GM03348 (cell line): Measurements from ENCODE around the gene PNN.
"Not testable (repeated sequence)": the region's sequence is repeated elsewhere in the genome, so short reads cannot be mapped to it uniquely, and the experiment has no call there.

Experiments
- DNase-seq: peaks from one replicate; pipeline ENCODE4 v3.0.0; 2012; ENCODE audit warnings: low spot score

The PNN gene

GRCh38 chr14:39181026-39181692 lies 6.1 kb downstream of the PNN start:
- no peak for DNase-seq

DNA sequence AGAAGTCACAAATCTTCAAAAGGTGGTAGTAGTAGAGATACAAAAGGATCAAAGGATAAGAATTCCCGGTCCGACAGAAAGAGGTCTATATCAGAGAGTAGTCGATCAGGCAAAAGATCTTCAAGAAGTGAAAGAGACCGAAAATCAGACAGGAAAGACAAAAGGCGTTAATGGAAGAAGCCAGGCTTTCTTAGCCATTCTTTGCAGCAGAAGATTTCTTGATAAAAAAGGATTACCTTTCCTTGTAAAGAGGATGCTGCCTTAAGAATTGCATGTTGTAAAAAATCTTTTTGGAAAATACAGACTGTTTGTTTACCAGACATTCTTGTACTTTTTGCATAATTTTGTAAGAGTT lies 6.6 kb downstream of the PNN start:
- no peak for DNase-seq

DNA sequence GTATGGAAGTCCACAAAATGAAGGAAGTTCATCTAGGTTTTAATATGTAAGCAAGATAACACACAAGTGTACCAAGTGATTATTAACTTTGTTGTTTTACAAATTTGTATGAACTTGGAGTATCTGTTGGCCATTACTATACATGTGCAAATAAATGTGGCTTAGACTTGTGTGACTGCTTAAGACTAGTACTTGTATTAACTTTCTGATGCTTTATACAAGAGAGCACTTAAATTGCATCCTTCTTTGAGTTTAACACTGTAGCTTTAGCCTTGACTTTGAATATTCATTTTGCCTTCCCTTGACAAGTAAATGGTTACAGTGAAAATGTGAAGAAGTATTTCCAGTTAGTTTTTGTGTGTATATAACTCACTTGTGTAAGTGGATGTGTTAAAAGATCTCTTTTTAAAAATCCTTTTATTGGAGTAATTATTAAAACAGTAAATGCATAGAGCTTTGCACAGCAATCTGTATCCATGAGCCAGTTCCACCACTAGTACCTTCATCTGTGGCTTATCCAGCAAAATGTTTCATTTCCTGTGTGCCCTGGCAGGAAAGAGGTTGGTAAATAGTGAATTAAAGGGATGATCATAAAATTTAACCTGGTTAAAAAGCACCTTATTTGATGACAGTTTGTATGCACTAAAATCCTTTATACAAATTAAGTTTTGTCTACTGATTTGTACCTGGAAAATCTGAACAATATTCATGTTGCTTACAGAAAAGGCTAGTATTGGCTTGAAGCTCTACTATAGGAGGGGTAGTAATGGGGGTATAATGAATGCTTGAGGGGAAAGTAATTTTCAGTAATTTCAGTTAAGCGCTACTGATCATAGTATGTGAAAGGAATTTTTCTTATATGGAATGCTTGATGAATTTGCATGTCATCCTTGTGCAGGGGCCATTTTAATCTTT lies 8.0 kb downstream of the PNN start:
- no peak for DNase-seq

DNA sequence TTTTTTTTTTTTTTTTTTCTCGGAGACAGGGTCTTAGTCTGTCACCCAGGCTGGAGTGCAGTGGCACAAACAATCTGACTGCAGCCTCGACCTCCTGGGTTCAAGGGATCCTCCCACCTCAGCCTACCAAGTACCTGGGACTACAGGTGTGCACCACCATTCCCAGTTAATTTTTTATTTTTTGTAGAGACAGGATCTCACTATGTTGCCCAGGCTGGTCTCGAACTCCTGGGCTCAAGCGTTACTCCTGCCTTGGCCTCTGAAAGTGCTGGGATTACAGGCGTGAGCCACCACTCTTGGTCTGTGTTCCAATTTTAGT lies 8.6 kb downstream of the PNN start:
- not testable (repeated sequence) for DNase-seq

DNA sequence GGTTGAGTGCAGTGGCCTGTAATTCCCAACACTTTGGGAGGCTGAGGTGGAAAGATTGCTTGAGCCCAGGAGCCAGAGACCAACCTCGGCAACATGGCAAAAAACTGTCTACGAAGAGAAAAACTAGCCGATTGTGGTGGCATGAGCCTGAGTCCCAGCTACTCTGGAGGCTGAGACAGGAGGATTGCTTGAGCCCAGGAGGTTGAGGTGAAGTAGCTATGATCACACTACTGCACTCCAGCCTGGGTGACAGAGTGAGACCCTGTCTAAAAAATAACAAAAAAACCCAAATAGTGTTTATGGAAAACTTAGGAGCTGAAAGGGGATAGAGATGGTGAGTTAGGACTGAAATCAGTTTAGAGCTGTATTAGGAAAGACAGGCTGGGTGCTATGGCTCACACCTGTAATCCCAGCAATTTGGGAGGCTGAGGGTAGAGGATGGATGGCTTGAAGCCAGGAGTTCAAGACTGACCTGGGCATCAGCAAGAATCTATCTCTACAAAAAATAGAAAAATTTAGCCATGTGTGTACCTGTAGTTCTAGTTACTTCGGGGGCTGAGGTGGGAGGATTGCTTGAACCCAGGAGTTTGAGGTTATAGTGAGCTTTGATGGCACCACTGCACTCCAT lies 9.7 kb downstream of the PNN start:
- no peak for DNase-seq

GRCh38 chr14:39185256-39186049 lies 10.4 kb downstream of the PNN start:
- no peak for DNase-seq

DNA sequence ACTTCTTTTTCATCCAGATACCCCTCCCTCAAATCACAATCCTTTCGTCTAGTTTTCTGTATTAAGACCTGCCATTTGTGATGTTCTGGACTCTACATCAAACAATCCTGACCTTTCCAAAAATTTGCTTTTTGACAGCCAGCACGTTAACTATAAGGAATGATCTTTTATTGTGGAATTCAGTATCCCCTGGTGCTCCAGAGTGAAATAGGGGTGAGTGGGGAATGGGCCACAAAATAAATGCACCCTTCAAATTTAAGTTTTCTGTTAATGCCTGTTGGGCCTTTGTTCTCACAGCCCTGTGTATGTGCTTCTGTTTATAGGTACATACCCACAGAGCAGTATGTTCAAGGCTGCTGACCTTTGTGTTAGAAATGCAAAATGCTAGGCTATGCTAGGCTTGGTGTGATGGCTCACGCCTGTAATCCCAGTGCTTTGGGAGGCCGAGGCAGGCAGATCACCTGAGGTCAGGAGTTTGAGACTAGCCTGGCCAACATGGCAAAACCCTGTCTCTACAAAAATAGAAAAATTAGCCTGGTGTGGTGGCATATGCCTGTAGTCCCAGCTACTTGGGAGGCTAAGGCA lies 12.0 kb downstream of the PNN start:
- DNase-seq = no peak

- DNase-seq = no peak
Observed at GRCh38 chr14:39203659-39204606, 28.9 kb downstream of the PNN start.

DNA sequence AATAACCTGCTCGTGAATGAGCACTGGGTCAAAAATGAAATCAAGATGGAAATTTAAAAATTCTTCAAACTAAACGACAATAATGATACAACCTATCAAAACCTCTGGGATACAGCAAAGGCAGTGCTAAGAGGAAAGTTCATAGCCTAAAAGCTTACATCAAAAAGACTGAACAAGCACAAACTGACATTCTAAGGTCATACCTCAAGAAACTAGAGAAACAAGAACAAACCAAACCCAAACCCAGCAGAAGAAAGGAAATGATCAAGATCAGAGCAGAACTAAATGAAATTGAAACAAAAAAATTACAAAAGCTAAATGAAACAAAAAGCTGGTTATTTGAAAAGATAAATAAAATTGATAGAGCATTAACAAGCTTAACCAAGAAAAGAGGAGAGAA lies 32.4 kb downstream of the PNN start:
- not testable (repeated sequence) for DNase-seq

DNA sequence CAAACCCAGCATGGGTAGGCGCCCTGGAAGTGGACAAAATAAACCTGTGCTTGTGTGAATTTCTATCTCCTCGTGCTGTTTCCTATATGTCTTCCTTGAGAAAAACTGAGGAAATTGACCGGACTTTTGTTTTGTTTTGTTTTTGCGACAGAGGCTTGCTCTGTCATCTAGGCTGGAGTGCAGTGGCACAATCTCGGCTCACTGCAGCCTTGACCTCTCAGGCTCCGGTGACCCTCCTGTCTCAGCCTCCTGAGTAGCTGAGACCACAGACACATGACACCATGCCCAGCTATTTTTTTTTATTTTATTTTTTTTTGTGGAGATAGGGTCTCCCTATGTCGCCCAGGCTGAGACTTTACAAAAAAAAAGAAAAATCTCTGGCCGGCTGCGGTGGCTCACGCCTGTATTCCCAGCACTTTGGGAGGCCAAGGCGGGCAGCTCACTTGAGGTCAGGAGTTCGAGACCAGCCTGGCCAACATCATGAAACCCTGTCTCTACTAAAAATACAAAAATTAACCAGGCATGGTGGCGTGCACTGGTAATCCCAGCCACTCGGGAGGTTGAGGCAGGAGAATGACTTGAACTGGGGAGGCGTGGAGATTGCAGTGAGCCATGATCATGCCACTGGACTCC lies 36.2 kb downstream of the PNN start:
- no peak for DNase-seq

DNA sequence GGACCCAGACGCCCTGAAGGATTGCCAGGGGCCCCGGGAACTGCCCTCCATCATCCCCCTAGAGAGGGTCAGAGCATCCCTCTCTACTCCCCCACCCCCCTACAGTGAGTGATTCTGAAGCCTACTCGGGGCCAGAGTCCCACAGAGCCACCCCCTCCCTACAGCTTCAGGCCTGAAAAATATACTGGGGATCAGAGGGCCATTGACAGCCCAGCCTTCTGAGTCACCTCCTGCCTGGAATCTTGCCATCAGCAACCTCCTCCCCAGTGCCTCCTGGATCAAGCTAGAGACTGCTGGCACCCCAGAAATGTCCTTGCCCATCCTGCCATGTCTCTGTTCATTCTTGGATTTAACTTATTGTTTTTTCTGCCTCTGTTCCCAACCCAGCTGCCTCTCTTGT lies 37.0 kb downstream of the PNN start:
- no peak for DNase-seq

- DNase-seq = no peak
Observed at GRCh38 chr14:39212693-39213092, 37.6 kb downstream of the PNN start.

- DNase-seq = no peak
Observed at GRCh38 chr14:39217214-39217879, 42.3 kb downstream of the PNN start.

GRCh38 chr14:39218171-39218769 lies 43.2 kb downstream of the PNN start:
- DNase-seq = no peak

DNA sequence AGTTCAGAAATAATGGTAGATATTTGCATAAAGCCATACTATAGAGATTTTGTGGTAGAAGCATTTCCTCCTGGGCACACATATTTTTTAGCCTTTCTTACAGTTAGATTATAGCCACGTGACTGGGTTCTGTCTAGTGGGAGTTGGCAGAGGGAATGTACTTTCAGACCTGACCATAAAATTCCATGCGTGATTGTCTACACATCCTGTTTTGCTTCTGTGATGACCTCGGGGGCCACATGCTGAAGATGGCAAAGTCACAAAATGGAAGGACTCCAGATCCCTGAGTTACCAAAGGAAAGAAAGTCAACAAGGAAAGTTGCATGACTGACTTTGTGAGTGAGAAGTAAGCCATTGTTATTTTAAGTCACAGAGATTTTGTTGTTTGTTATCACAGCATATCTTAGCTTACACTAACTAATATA lies 44.0 kb downstream of the PNN start:
- DNase-seq = peak; percentile 37

DNA sequence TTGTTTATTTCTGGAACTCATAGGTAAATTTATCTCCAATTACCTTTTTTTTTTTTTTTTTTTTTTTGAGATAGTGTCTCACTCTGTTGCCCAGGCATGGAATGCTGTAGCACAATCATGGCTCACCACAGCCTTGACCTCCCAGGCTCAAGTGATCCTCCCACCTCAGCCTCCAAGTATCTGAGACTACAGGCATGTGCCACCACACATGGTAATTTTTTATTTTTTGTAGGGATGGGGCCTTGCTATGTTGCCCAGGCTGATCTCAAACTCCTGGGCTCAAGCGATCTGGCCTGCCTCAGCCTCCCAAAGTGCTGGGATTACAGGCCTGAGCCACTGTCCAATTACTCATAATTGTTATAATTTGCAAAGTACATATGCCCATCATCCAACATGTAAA lies 45.4 kb downstream of the PNN start:
- not testable (repeated sequence) for DNase-seq

DNA sequence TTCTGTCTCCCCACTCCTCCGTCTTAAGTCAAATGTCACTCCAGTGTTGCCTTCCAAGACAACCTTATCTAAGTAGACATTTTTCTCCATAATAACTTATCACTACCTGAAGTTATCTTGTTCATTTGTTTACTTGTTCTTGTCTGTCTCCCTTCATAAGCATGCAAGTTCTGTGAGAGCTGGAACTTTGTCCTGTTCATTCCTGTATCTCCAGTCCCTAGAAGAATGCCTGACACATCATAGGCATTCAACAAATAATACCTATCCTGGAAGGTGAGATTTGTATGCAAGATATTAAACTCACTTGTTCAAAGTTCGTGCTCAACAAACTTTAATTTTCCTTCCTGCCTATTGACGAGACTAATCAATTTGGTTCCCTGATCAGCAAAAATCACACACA lies 53.0 kb downstream of the PNN start:
- DNase-seq = no peak

- no peak for DNase-seq
Observed at GRCh38 chr14:39228509-39229221, 53.6 kb downstream of the PNN start.

GRCh38 chr14:39229222-39229543 lies 54.1 kb downstream of the PNN start:
- DNase-seq = no peak
